K562 (cell line): ENCODE results near the gene ZNF692. TPM values are rescaled to one million over a fixed set of nuclear protein-coding genes. Genes with fewer than 3 reads are reported as not detected.

Experiments used
- ATAC-seq: fragments of 200-7000 bp; cut with Tn5 transposase; 3 replicates; pipeline ENCODE4 v1.9.1; 2020; ENCODE audit warnings: moderate library complexity
- BruUV-seq: library from RNA; stranded (reverse); fragments of 400-500 nt; replicated peaks from 2 replicates; lab custom pipeline; 2021; lab: Mats Ljungman, UMichigan
- CTCF ChIA-PET: fragments of 300-600 bp; formaldehyde crosslinking; extraction: SDS; loops from one replicate; lab custom pipeline; 2021; ENCODE audit warnings: low intra/inter-chr PET ratio; lab: Yijun Ruan, JAX
- POLR2A ChIA-PET: fragments of 300-600, 350-650 bp; sonication (Branson Sonifier 250); formaldehyde crosslinking; extraction: SDS; loops from one replicate; lab custom pipeline; 2021; ENCODE audit warnings: antibody characterized with exemption, inconsistent platforms; lab: Yijun Ruan, JAX
- DNase-seq, 4 experiments: peaks; one replicate each; pipeline versions ENCODE4 v3.0.0 to v3.0.0-alpha.2; 2011 to 2018; ENCODE audit warnings: low spot score in 3 of 4, mixed read lengths in 3 of 4; ENCODE audit errors: extremely low read depth in 1 of 4
- FAIRE-seq: peaks from 2 replicates; lab custom pipeline; 2011; peaks lifted over from hg19 to GRCh38; lab: Jason Lieb, UNC
- H2AFZ ChIP-seq: 2 replicates; pipeline ENCODE4 v1.6.0; 2011; ENCODE audit warnings: low read depth, low read length, control low read depth, inconsistent platforms
- H3K27ac ChIP-seq: fragments of 200-600 bp; 3 replicates; pipeline ENCODE4 v1.8.0; 2011; ENCODE audit warnings: low read depth, mild to moderate bottlenecking, control low read depth, inconsistent platforms, low read length, moderate library complexity, mixed read lengths; ENCODE audit errors: extremely low read depth
- H3K27me3 ChIP-seq, 2 experiments: fragments of 300-600 bp in 1 of 2; 2 replicates in 1 of 2; 3 replicates in 1 of 2; pipeline versions ENCODE4 v1.6.0 to v1.8.0; 2011; ENCODE audit warnings: inconsistent platforms in 2 of 2, low read length in 2 of 2, mild to moderate bottlenecking in 1 of 2, mixed read lengths in 1 of 2, moderate library complexity in 1 of 2; ENCODE audit not compliant: control insufficient read depth in 2 of 2, insufficient read depth in 2 of 2
- H3K36me3 ChIP-seq: fragments of 300-600 bp; 3 replicates; pipeline ENCODE4 v1.8.0; 2011; ENCODE audit warnings: mild to moderate bottlenecking, low read length, inconsistent platforms; ENCODE audit not compliant: control insufficient read depth, insufficient read depth
- H3K4me1 ChIP-seq, 2 experiments: fragments of 200-600 bp in 1 of 2; replicated peaks in 1 of 2; 2 replicates in 1 of 2; 3 replicates in 1 of 2; pipeline versions ENCODE4 v1.5.1 to v1.8.0; 2011; ENCODE audit warnings: inconsistent platforms in 2 of 2, low read length in 2 of 2, mild to moderate bottlenecking in 1 of 2, mixed read lengths in 1 of 2, moderate library complexity in 1 of 2; ENCODE audit not compliant: control insufficient read depth in 2 of 2, insufficient read depth in 2 of 2
- H3K4me2 ChIP-seq: 2 replicates; pipeline ENCODE4 v1.6.1; 2011; ENCODE audit warnings: low read length, control low read depth, inconsistent platforms, mixed read lengths; ENCODE audit not compliant: insufficient read depth
- H3K4me3 ChIP-seq: fragments of 200-600 bp; sonication (generic), shearing (Covaris generic); 2 replicates; pipeline ENCODE4 v1.5.1; 2016; ENCODE audit warnings: control low read depth, inconsistent platforms
- H3K79me2 ChIP-seq: fragments of 200-600 bp; 3 replicates; pipeline ENCODE4 v1.8.0; 2011; ENCODE audit warnings: low read length, inconsistent platforms; ENCODE audit not compliant: control insufficient read depth, insufficient read depth
- H3K9ac ChIP-seq, 2 experiments: 2 replicates each; pipeline versions ENCODE4 v1.6.0 to v1.6.1; 2011; ENCODE audit warnings: low read depth in 2 of 2, low read length in 2 of 2, control low read depth in 1 of 2, inconsistent platforms in 1 of 2, mild to moderate bottlenecking in 1 of 2, mixed read lengths in 1 of 2; ENCODE audit not compliant: insufficient read depth in 1 of 2
- H3K9me1 ChIP-seq: one replicate; pipeline ENCODE4 v1.6.0; 2011; ENCODE audit warnings: inconsistent platforms, mild to moderate bottlenecking, low read length, moderate library complexity; ENCODE audit not compliant: control insufficient read depth, insufficient read depth
- H3K9me3 ChIP-seq: replicated peaks from 2 replicates; pipeline ENCODE4 v1.5.1; 2011; ENCODE audit warnings: low read depth, low read length, inconsistent platforms; ENCODE audit not compliant: control insufficient read depth, insufficient read depth
- H4K20me1 ChIP-seq: replicated peaks from 2 replicates; pipeline ENCODE4 v1.6.1; 2011; ENCODE audit warnings: low read length, inconsistent platforms, mixed read lengths; ENCODE audit not compliant: control insufficient read depth, insufficient read depth
- COPS2 ChIP-seq: fragments of 450-650 bp; conservative IDR thresholded peaks from 2 replicates; pipeline ENCODE4 v1.6.1; 2016; ENCODE audit warnings: mild to moderate bottlenecking, moderate library complexity
- CSDE1 ChIP-seq, 2 experiments: fragments of 450-650 bp; IDR thresholded peaks; 2 replicates each; pipeline ENCODE4 v1.6.1; 2016; ENCODE audit warnings: mild to moderate bottlenecking in 1 of 2
- NCOA6 ChIP-seq: fragments of 450-650 bp; IDR thresholded peaks from 2 replicates; pipeline ENCODE4 v1.6.1; 2017; ENCODE audit warnings: mild to moderate bottlenecking
- POLR2G ChIP-seq: fragments of 200-400 bp; formaldehyde crosslinking; IDR thresholded peaks from 2 replicates; pipeline ENCODE4 v1.6.1; 2017; ENCODE audit warnings: low read depth, mild to moderate bottlenecking, antibody characterized with exemption, low read length, moderate library complexity
- SREBF2 ChIP-seq: sonication (generic); formaldehyde crosslinking; IDR thresholded peaks from 2 replicates; pipeline ENCODE4 v1.4.0; 2020; ENCODE audit warnings: mild to moderate bottlenecking, missing genetic modification reagents
- SUPT5H ChIP-seq: fragments of 450-650 bp; IDR thresholded peaks from 2 replicates; pipeline ENCODE4 v1.6.1; 2016
- ZFX ChIP-seq: sonication (generic); formaldehyde crosslinking; IDR thresholded peaks from 2 replicates; pipeline ENCODE4 v1.8.0; 2022; ENCODE audit warnings: mild to moderate bottlenecking, missing genetic modification reagents, moderate library complexity
- WGBS: fragments of 100-300 bp; shearing (Covaris generic); methylation state at CpG from one replicate; pipeline ENCODE4 v1.1.6; 2016; ENCODE audit warnings: low coverage, mixed read lengths; ENCODE audit not compliant: insufficient coverage; ENCODE audit errors: missing lambda C conversion rate; 5-methylcytosine and 5-hydroxymethylcytosine counted together
- in situ Hi-C: fragments of 300-500 bp; cut with MboI; formaldehyde crosslinking; loops from 4 replicates; pipeline ENCODE4 v1.15.0; 2018; ENCODE audit warnings: inconsistent platforms, mixed read lengths
- intact Hi-C: fragments of 100-400 bp; cut with micrococcal nuclease; formaldehyde crosslinking; loops from 2 replicates; pipeline ENCODE4 v1.14.2; 2022
- polyA plus RNA-seq, 8 experiments: library from polyadenylated mRNA; depleted of rRNA in 4 of 8; stranded (reverse) in 5 of 8; unstranded in 3 of 8; fragments of >200 nt; fragmentation: Nextera tagmentation in 2 of 8; fragmentation: Illumina TruSeq in 1 of 8; extraction: Ambion mirVana in 2 of 8; extraction: Trizol in 1 of 8; gene quantifications; 2 replicates each; pipeline versions ENCODE4 v1.2.1 to v1.2.3, GENCODE V29; 2011 to 2014; ENCODE audit warnings: inconsistent platforms in 1 of 8, missing spikeins in 1 of 8
- total RNA-seq, 7 experiments: library from RNA; depleted of rRNA in 6 of 7; stranded (reverse); fragments of >200 nt in 6 of 7; fragmentation: Illumina TruSeq in 2 of 7; extraction: Trizol in 2 of 7; gene quantifications; 2 replicates each; pipeline versions ENCODE4 v1.2.1 to v1.2.3, GENCODE V29; 2011 to 2021; ENCODE audit warnings: low replicate concordance in 1 of 7
- TF ChIP-seq, protein P1 (sequence below): fragments of 450-650 bp; conservative IDR thresholded peaks from 2 replicates; pipeline ENCODE4 v1.6.1; 2016; ENCODE audit warnings: missing genetic modification characterization, low read depth, mild to moderate bottlenecking, missing compliant biosample characterization, moderate library complexity
- TF ChIP-seq, protein P2 (sequence below): fragments of 250-450 bp; sonication (Bioruptor Pico); IDR thresholded peaks from 2 replicates; pipeline ENCODE4 v1.4.0; 2020; ENCODE audit warnings: mild to moderate bottlenecking, moderate library complexity

Gene ZNF692
- total and polyA plus RNA-seq, 9 of the 15 experiments (the other 6 are each of a cell fraction or from before 2014, with no cell fraction given), result 8.4 to 143 (median 55.9) TPM

DNA sequence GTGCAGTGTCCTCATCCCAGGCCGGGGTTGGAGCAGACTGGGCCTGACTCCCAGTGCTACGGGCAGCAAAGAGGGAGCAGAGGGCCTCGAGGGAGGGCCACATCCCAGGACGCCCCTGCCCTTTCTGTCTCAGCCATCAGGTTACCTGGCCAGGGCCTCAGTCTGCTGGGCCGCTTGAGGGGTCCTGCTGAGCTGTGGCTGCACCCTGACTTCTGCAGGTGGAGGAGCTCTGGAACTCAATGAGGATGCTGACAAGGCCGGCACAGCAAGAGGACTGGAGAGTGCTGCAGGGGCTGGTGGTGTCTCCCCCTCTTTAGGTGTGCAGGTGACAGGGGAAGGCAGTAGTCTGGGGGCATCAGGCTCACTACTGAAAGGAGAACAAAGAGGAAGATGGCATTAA lies 3.3 kb downstream of the ZNF692 start:
- Histone ChIP-seq H3K9me1 (peaks cover 3% of the 10 kb centered on the region), H3K36me3 (peaks cover 69% of the 10 kb centered on the region), H3K4me2 (peak overlapping the region; percentile 100), H3K4me1 (peaks cover 38 to 45% of the 10 kb centered on the region in 2 experiments), H3K27ac (no peak overlapping the region), H3K9ac (peak overlapping the region; percentile 2 to 70; a peak in 1 of 4 replicates), H4K20me1 (no peaks in the 10 kb centered on the region), H3K9me3 (no peaks in the 10 kb centered on the region), H3K4me3 (no peak overlapping the region), H3K79me2 (peaks cover 64% of the 10 kb centered on the region), H2AFZ (no peak overlapping the region), H3K27me3 (no peaks in the 10 kb centered on the region)
- in situ Hi-C loops (no loop called here), intact Hi-C loops (no loop called here)
- WGBS, result 93% methylated on average over 3 of the region's 6 CpGs
- ATAC-seq, result no peak
- no TSS peak for BruUV-seq
- POLR2A ChIA-PET, result no interaction called here
- FAIRE-seq, result no peak
- TF ChIP-seq POLR2G (peak; percentile 53), COPS2 (no peak)
- CTCF ChIA-PET, result no interaction called here
- no peak for DNase-seq

DNA sequence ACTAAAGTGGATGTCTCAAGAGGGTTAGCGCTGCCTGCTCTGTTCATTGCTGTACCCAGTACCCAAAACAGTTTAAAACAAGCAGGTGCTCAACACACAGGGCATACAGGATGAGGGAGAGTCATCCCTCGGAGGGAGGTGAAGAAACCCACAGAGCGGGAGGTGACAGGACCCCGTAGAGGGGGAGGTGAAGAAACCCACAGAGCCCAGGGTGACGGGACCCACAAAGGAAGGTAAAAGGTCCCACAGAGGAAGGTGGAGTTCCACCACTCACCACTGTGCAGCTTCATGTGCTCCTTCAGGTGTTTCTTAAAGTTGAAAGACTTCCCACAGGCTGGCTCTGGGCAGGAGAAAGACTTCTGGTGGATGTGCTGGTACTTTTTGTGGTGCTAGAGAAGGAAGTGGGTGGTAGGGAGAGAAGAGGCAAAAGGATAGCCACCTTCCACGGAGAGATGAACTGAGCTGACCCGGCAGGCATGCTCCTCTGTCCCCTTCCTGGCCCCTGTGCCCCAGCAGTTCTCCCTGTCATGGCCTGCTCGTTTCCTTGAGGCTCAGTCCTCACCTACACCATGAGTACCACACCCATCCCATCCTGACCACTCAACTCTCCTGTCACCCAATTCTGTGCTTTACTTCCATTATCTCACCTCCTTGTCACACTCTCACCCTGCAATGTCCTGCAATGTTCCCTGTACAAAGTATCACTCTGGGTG lies 5.1 kb downstream of the ZNF692 start:
- in situ Hi-C loops (no loop called here), intact Hi-C loops (no loop called here)
- H2AFZ ChIP-seq, result no peak overlapping the region
- H3K9me1 ChIP-seq, result peaks cover 3% of the 10 kb centered on the region
- BruUV-seq, result no TSS peak
- H3K4me2 ChIP-seq, result no peak overlapping the region; the same call in 1 of the 2 replicates
- CTCF ChIA-PET, result no interaction called here
- WGBS, result 77% methylated on average over 6 of the region's 8 CpGs
- peaks cover 4% of the 10 kb centered on the region; the same call in 1 of the 2 replicates for H4K20me1 ChIP-seq
- peaks cover 58% of the 10 kb centered on the region for H3K79me2 ChIP-seq
- peak overlapping the region in 1 of 2 experiments; percentile 60; a peak in 1 of 4 replicates for H3K9ac ChIP-seq
- ATAC-seq (no peak), DNase-seq (no peak), FAIRE-seq (no peak)
- POLR2A ChIA-PET, result no interaction called here
- no peak overlapping the region; the same call in 2 of the 3 replicates for H3K27ac ChIP-seq
- no peak overlapping the region for H3K4me3 ChIP-seq
- peaks cover 87% of the 10 kb centered on the region for H3K36me3 ChIP-seq
- no peaks in the 10 kb centered on the region for H3K27me3 ChIP-seq
- H3K9me3 ChIP-seq, result no peaks in the 10 kb centered on the region
- H3K4me1 ChIP-seq, result peaks cover 29 to 41% of the 10 kb centered on the region in 2 experiments
- peak; percentile 13; the same call in 1 of the 2 replicates for TF ChIP-seq SUPT5H
- no peak for TF ChIP-seq ZFX (CRISPR knock-in tag)
- TF ChIP-seq, protein P1, sequence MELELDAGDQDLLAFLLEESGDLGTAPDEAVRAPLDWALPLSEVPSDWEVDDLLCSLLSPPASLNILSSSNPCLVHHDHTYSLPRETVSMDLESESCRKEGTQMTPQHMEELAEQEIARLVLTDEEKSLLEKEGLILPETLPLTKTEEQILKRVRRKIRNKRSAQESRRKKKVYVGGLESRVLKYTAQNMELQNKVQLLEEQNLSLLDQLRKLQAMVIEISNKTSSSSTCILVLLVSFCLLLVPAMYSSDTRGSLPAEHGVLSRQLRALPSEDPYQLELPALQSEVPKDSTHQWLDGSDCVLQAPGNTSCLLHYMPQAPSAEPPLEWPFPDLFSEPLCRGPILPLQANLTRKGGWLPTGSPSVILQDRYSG (tag), result no peak
- TF ChIP-seq NCOA6, result no peak
- TF ChIP-seq SREBF2, result no peak
- TF ChIP-seq, protein P2, sequence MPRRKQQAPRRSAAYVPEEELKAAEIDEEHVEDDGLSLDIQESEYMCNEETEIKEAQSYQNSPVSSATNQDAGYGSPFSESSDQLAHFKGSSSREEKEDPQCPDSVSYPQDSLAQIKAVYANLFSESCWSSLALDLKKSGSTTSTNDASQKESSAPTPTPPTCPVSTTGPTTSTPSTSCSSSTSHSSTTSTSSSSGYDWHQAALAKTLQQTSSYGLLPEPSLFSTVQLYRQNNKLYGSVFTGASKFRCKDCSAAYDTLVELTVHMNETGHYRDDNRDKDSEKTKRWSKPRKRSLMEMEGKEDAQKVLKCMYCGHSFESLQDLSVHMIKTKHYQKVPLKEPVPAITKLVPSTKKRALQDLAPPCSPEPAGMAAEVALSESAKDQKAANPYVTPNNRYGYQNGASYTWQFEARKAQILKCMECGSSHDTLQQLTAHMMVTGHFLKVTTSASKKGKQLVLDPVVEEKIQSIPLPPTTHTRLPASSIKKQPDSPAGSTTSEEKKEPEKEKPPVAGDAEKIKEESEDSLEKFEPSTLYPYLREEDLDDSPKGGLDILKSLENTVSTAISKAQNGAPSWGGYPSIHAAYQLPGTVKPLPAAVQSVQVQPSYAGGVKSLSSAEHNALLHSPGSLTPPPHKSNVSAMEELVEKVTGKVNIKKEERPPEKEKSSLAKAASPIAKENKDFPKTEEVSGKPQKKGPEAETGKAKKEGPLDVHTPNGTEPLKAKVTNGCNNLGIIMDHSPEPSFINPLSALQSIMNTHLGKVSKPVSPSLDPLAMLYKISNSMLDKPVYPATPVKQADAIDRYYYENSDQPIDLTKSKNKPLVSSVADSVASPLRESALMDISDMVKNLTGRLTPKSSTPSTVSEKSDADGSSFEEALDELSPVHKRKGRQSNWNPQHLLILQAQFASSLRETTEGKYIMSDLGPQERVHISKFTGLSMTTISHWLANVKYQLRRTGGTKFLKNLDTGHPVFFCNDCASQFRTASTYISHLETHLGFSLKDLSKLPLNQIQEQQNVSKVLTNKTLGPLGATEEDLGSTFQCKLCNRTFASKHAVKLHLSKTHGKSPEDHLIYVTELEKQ (CRISPR knock-in tag), result no peak
- no peak for TF ChIP-seq CSDE1 (IDR thresholded peaks at IDR 0.05)
